Activated T-cell treated with anti-CD3 and anti-CD28 coated beads, Interleukin-2, amount 50 U/mL, for 48 hours (primary cell): ENCODE data around the gene TMEM38B.

Experiments used
- DNase-seq, 2 experiments: peaks; one replicate each; pipeline ENCODE4 v3.0.0-alpha.2; 2020

TMEM38B gene, protein sequence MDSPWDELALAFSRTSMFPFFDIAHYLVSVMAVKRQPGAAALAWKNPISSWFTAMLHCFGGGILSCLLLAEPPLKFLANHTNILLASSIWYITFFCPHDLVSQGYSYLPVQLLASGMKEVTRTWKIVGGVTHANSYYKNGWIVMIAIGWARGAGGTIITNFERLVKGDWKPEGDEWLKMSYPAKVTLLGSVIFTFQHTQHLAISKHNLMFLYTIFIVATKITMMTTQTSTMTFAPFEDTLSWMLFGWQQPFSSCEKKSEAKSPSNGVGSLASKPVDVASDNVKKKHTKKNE

DNA sequence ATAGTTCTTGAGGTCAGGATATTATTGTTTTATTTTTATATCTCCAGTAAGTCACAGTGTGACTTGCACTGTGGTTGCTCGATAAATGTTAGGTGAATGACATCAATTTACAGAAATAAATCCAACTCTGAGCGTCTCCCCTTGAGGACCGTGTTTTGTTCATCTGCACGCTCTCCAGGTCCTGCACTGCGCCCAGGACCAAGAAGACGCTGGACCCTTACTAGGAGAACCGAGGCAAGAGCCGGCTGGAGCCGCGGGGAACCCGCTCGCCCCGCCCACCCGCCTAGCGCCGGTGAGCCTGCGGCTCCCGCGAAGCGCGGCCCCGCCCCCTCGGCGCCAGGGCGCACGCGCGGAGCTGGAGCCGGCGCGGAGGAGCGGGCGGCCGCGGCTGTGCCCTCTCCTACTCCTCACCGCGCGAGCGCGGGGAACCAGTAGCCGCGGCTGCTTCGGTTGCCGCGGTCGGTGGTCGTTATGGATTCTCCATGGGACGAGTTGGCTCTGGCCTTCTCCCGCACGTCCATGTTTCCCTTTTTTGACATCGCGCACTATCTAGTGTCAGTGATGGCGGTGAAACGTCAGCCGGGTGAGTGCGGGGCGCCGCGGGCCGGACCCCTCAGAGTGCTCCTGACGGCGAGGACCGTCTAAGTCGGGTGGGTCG lies at the start of gene TMEM38B:
Gene TMEM38B (plus strand): TSS at position 352 of the 658 bp plus-strand sequence. CDS start 120 bp downstream, at position 472.
- DNase-seq, result peak; percentile 82 to 87

DNA sequence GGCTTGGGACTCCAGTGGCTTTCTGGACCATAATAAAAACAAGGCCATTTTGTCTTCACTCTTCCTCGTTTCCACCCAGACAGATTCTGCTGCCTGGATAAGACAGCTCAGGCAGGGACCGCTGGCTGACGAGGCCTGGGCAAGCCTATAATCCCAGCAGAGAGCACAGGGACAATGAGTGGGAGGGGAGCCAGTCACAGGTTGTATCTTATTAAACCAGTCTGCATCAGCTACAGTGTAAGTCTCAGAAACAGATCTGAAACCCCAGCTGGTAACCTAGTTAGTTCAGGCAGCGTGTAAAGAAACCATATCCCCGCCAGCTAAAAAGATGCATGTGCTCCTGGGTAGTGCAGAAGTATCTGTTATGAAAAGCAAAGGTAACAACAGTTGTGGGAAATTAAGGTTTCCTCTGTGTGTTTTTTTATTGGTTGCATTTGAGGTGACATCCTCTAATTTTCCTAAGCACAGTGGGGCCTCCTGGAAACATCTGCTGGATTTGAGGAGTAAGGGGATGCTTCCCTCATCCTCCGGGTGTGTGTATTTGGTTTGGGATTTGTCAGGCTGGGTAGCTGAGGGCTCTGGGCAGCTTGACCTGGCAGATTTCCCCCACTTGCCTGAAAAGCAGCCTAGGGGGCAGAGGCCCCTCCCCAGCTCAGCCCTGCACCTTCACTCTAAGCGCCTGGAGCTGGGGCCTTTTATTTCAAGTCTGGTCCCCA lies 47.3 kb upstream of the TMEM38B start:
- no peak for DNase-seq

DNA sequence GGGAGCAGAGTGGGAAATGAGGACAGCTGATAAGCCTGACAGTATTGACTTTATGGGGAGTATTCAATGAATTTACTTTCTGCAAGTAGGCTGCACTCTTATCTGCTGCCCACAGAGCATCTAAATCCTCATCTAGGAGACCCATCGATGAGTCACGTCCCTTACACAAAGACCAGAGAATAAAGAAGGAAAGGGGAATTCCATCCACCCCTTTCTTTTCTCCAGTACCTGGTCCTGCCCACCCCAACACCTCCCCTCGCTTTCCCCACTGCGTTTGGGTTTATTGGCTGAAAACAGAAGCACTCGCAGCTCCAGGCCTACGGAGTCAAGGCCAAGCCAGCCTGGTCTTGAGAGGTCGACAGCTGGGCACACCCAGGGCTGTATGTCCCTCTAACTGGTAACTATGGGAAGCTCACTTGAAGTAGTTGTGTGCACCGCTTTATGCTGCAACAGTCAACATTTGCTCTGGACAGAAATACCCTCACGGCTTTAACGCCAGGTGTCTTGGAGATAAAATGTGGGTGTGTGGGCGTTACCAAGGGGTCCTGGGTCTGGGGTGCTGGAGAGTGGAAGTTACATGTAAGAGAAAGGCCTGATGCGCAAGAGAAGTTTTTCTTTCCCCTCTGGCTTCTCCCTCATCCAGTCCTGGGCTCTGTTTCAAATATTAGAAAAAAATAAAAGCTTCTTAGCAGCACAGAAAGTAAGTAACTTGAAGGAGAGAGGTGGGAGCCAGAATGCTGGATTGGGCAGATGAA lies 46.6 kb upstream of the TMEM38B start:
- no peak for DNase-seq

DNA sequence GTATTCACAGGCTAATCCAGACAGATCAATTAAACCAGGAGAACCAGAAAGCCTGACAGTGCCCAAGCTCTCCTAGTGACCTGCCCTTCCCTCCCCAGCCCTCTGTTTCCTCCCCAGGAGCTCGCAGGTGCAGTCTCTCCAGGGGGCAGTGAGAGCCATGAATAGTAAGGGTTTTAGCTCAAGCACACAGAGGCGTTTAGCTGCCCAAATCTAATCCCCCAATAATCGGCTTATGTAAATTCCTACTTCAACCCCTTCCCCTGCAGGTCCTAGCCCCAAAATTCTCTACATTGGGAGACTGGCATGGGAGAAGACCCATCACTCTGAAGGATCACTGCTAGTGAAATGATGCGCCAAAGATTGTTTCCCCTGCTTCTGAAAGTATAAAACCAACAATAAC lies 42.5 kb upstream of the TMEM38B start:
- no peak for DNase-seq

DNA sequence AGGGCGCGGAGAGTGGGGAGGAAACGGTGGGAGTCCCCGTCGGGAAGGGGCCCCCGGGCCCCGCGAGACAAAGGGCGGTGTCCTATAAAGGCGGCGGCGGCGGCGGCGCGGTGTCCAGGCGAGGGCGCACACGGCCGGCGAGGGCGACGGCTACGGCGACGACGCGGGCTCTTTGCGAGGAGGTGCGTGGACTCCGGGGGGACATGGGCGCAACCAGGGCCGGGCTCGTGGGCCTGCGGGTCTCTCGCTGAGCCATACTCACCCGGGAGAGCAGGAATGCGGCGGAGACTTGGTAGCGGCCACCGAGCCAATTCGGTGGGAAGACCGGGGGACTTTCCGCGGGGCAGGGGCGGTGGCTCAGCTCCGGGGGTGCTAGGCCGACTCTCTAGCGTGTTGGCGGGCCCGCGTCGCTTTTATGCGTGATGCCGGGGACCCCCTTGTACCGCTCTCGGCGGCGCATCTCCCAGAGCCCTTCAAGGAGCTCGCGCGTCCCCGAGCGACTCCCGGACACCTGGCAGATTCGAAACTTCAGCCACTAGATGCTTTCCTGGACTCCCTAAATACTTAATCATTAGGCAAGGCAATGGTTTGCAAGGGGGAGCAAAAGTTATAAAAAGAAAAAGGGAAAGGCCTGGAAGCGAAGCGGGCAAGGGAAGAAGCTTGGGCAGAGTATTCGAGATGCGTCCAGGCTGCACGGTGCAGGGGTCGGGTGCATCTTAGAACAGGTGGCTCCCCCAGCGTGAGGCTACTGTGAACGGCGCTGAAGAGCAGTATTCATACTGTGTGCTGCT lies 38.0 kb upstream of the TMEM38B start:
- peak; percentile 28 to 29 for DNase-seq

DNA sequence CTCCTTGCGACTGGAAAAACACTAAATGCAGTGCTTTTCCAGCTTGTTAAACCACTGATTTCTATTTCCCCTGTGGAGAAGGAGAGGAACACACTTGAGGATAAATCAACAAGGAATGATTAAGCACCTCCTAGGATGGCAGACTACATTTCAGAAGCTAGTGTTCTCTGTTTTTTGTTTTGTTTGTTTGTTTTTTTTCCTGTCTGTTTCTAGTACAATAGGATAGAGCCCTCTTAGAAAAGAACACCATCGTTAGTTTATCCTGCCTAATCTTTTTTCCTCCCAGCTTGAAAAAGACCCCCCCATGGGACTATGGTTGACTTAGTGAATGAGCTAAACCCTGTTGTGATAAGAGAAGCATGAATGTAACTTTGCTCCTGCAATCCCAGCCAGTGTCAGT lies 36.0 kb upstream of the TMEM38B start:
- DNase-seq, result no peak

DNA sequence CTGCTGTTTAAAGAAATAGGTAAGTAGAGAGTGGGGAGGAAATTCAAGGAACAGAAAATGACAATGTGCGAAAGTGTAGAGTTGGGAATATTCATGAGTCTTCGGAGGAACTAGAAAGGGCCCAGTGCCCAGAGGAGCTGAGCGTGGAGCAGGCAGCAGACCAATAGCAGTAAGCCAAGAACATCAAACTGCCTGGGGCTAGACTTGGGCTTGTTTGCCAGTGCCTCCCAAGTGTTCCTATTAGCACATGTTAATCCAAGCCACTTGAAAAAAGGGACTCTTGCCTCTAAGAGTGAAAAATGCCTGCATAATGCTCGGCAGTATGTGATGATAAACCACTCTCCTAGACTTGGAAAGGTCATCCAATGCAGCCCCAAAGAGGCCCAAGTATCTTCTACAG lies 33.3 kb upstream of the TMEM38B start:
- no peak for DNase-seq

DNA sequence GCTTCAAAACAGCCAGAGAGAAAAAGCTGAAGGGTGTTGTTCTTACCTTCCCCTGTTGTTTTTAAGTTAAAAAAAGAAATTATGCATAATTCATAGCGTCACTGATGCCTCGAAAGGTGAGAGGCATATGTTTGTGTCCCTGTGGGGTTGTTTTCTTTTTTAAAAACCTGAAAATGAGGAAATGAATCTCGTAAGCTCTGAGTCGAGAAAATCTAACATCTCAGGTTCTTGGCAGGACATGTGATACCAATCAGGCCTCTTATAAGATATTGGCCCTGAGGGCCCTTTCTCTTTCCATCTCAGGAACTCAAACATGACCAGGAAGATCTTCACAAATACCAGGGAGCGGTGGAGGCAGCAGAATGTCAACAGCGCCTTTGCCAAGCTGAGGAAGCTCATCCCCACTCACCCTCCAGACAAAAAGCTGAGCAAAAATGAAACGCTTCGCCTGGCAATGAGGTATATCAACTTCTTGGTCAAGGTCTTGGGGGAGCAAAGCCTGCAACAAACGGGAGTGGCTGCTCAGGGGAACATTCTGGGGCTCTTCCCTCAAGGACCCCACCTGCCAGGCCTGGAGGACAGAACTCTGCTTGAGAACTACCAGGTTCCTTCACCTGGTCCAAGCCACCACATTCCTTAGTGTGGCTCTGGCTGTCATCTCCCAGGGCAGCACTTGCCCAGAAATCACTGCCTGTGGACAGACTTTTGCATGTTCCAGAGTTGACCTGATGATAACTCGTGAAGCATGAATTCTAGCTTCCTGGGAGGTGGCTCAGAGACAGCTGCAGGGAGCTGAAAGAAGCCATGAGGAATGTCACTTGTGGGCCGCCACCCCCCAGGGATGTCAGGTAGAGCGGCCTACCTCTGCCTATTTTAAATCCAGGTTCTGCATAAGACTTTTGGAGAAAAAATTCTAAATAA lies 31.9 kb upstream of the TMEM38B start, which contains the start of gene TAL2:
Gene TAL2 (plus strand): TSS at position 274 of the 921 bp plus-strand sequence. CDS start 40 bp downstream, at position 314.
- DNase-seq, result no peak

DNA sequence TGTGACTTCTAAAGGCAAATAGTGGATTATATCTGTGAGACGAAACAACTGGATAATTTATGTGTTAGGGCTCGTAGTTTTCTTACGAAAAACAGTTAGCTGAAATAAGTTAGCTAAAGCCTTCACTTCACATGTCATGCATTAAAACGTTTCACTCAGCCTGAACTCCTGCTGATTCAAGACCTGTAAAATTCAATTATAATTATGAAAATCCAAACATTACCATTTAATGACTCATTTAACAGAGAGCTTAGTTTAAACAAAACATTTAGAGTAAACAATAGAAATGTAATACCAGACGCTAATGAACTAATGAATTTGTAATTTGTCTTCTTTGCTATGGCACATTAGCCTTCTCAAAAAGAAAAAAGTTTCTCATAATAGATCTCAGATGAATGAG lies 30.4 kb upstream of the TMEM38B start:
- DNase-seq, result no peak

DNA sequence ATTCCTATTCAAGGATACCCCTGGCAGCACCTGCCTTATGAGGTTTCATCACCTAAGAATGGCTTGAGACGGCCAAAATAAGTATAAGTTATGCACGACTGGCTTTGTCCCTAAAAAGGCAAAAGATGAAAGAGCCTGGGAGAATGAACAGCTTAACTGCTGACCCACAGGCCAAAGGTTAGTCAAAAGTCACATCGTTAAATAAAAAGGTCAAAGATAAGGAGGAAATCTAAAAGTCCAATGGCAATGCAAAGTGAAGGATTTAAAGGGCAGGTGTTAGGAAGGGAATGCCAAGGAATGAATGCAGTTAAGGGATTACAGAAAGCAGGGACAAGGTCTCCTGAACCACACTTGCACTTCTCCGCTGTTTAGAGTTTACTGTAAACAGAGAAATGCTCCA lies 26.5 kb upstream of the TMEM38B start:
- no peak for DNase-seq

DNA sequence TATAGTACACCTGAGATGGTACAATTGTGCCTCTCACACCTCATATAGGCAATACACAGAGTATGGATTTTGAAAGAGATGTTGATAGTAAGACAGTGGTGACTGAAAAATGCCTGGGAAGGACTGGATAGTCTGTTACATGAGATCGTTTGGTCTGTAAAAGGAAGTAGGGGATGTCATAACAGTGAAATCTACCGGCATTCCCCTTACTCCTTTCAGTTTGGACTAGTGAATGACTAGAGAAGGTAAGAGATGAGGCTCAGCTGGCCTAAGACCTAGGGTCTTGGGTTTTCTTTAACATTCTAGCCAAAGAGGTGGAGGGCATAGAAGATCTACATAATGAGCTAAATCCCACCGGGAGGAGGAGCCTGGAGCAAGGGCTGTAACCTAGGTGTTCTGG lies 24.0 kb upstream of the TMEM38B start:
- no peak for DNase-seq

DNA sequence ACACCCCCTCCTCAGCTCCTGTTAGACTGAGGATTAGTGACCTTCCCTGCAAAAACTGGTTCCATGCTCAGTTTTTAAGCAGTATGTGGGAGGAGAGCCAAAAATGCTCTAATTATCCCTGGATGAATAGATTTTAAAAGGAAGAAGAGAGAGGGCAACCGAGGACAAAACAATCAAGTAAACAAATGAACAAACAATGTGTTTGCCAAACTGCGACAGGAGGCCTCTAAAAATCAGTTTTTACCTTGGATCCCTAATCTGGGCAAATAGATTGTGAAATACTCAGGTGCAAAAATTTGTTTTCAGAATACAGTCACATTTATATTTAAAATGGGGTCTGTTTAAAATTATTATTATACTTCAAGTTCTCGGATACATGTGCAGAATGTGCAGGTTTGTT lies 23.6 kb upstream of the TMEM38B start:
- no peak for DNase-seq

DNA sequence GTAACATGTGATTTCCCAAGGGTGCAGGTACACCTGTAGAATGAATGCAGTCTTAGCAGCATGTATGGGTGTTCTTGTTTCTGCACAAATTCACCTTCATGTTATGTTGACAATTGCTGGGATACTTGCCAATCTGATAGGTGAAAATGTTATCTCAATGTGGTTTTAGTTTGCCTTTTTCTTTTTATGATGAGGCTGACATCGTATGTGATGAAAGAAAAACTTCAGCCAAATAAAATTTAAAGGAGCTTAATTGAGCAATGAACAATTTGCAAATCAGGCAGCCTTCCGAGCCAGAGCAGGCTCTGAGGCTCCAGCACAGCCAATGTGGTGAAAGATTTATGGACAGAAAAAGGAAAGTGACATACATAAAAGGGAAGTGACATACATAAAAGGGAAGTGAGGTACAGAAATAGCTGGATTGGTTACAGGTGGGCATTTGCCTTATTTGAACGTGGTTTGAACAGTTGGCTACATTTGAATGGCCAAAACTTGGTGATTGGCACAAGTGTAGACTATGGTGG lies 21.6 kb upstream of the TMEM38B start:
- no peak for DNase-seq

DNA sequence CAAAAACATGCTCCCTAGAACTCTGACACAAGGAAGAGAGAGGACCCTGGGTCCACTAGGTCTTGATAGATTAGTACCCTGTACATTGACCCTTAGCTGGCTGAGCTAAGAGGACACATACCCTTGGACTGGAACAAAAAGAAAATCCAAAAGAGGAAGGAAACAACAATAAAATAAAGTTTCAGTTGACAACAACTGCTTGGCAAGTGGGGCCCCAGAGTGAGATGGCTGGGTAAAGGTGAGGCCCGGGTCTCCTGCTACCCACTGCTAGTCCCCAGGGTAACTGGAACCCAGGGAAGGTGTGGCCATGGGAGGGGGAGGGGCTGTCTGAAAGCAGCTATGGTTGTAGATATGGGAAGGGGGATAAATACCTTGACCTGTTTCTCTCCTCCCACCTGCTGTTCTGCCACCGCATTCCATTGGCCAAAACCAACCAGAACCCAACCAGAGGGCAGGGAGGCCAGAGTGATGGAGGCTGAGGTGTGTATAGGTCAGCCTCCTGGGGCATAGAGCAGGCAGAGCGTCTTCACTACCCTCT lies 20.4 kb upstream of the TMEM38B start:
- no peak for DNase-seq

DNA sequence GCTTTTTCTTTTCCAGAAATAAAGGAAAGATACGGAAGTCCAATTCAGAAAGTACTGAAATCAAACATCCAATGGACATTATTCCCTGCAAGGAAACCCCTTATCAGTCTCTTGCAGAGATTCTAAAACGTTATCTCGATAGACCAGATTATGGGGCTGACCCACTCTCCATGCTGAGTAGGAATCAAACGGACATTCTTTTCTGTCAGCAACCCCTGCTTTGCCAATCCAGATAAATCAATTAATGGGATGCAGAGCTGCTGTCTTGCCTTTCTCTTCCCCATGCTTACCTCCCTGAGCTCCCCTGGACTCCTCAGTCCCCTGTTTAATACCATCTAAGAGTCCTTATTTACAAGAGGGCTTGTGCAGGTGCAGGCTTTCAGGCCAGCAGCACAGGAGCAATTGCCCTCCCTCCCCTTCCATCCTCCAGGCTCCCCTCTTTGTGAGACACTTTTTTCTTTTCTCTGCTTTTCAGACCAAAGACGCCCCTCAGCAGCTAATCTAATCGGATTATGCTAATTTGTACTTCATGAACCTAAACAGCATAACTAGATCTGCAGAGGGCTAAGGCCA lies 17.9 kb upstream of the TMEM38B start:
- no peak for DNase-seq

DNA sequence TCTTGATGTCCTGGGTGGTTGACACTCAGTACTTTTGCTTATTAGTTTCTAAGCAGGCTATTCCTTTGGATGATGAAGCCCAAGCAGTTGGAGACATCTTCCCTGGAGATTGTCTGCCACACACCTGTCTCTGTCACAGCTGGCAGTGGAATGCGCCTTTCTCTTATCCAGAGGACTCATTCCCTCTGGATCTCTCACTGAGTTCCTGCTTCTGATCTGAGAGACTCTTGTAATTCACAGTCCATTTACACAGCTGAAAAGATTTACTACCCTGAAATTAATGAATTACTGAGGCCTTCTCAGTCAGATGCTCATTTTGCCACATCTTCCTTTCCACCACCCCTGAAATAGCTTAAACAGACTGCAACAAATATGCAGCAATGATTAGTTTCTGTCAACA lies 16.2 kb upstream of the TMEM38B start:
- DNase-seq, result no peak

DNA sequence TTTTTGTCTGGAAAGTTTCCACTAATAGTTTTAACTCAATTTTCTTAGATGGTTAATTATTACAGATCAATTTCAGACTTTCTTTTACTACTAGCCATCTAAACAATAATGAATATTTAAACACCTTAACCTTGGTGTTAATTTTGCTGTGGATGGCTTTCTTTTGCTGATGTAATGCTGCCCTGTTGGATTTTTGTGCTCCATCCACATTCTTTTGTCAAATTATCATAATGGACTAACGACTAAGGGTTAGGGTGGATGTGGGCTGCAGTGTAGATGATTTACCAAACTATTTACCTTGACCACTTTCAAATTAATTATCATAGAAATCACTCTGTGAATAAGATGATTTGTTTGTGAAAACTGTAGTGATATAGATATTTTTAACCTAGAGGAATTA lies 15.6 kb upstream of the TMEM38B start:
- no peak for DNase-seq

DNA sequence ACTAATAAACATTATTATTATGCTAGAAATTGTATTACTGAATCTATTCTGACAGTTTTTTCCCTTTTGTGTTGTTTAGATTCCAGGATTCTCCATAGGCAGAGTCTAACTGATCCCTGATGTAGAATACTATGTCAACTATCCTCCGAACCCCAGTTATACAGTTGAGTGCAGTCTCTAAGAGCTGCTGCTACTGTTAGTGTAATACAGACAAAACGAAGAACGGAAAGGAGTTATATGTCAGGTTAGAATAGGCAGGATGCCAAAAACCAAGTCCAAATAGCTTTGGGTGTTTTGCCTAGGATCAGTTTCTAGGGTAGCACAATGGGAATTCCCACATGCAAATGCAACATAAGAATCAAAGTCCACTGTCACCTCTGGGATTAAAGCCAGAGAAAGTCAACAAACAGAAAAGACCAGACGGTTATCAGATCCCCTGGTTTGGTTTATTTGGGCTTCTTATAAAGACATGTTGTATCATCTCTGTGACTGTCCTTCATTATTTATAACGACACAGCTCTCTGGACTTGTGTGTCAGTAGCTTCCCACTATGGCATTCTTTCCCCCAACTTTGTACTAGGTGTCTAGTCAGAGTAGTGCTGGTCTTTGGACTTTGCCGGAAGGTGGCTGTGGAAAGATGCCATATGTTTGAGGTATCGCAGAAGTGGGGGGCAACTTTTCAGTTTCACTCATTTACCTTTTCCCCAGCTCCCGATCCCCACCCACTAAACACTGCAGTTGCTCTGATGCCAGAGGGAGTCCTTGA lies 14.9 kb upstream of the TMEM38B start:
- DNase-seq, result no peak

DNA sequence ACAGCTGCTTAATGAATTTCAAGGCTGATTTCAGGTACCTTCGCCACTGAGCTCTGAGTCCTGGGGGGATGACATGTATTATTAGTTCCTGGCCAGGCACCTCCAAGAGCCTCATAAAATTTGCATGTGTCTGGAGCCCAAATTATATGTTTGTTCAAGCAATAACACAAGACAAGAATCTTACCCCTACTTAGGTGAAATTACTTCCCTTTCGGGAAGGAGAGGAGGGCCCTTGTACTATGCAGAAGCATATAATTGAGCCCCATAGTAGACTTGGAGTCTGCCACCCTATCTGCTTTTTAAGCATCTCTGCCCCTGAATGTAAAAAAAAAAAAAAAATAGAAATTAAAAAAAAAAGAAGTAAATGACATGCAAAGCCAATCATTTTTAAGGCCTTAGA lies 13.0 kb upstream of the TMEM38B start:
- DNase-seq, result no peak

DNA sequence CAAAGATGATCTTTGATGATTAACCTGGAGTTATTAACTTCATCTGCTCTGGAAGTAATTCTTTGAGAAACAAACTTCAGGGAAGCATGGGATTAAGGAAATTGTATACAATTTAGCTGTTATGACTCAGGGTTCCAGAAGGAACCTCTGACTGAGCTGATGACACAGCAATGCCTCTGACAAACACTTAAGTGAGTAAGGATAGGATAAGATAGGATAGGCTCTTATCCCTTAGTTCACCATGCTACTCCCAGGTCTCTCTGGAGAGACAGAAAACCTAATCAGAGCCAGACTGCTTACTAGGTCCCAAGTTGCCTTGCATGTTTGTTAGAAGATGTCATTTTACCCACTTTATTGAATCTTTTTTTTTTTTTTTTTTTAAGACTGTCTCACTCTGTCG lies 12.6 kb upstream of the TMEM38B start:
- DNase-seq, result no peak
